Measurements from ENCODE around the gene CFAP410. TPM values are rescaled to one million over a fixed set of nuclear protein-coding genes. Genes with fewer than 3 reads are reported as not detected.

CFAP410 gene
- total and polyA plus RNA-seq, 2 donors (not counting 1 experiment from before 2014, with no cell fraction given) = 69.2 to 98.8 TPM

GRCh38 chr21:44318489-44319285, 20.5 kb downstream of the CFAP410 start:
- no peaks in the 10 kb centered on the region for H3K79me2 ChIP-seq (ENCODE audit: control insufficient read depth, insufficient read depth, low read length)
- H3K27ac ChIP-seq (ENCODE audit: low read length in 2 of 2) = no peak overlapping the region
- H4K20me1 ChIP-seq (ENCODE audit: control insufficient read depth, insufficient read depth, low read length, poor library complexity, severe bottlenecking) = peaks cover 65% of the 10 kb centered on the region
- ATAC-seq (ENCODE audit: low read depth) (no peak), DNase-seq (no peak)
- H3K27ac Mint-ChIP-seq = no peak overlapping the region
- no peak overlapping the region for H3K9ac ChIP-seq (ENCODE audit: low read length)
- H3K36me3 ChIP-seq (replicated peaks in 1 of 2; ENCODE audit: control extremely low read depth in 1 of 2, control insufficient read depth in 1 of 2, extremely low read depth in 1 of 2, insufficient read depth in 2 of 2, low read length in 1 of 2) = peaks cover 0 to 82% of the 10 kb centered on the region in 2 experiments
- no peak overlapping the region for H3K4me3 Mint-ChIP-seq
- 96% methylated on average over 25 of the region's 25 CpGs for WGBS (ENCODE audit: insufficient coverage)
- intact Hi-C loops (cut with micrococcal nuclease) = no loop called here
- no peaks in the 10 kb centered on the region for H3K27me3 Mint-ChIP-seq
- TF ChIP-seq CTCF (IDR thresholded peaks at IDR 0.05) = no peak
- TF ChIP-seq EZH2 (IDR thresholded peaks at IDR 0.05; ENCODE audit: borderline replicate concordance, insufficient read depth, low read depth, low read length, poor library complexity, severe bottlenecking) = no peak
- H3K9me3 ChIP-seq (ENCODE audit: control extremely low read depth in 1 of 3, control insufficient read depth in 2 of 3, insufficient read depth in 1 of 3, low read length in 2 of 3) = no peaks in the 10 kb centered on the region
- H2AFZ ChIP-seq (ENCODE audit: insufficient read depth, low read depth, low read length, poor library complexity, severe bottlenecking) = no peak overlapping the region
- POLR2A ChIA-PET = no interaction called here
- no peaks in the 10 kb centered on the region for H3K4me1 Mint-ChIP-seq
- H3K4me1 ChIP-seq (ENCODE audit: control insufficient read depth in 2 of 2, insufficient read depth in 2 of 2, low read length in 2 of 2) = no peaks in the 10 kb centered on the region
- no peak overlapping the region for H3K4me3 ChIP-seq (ENCODE audit: control extremely low read depth in 1 of 5, extremely low read depth in 1 of 5, insufficient read depth in 1 of 5, low read depth in 2 of 5, low read length in 4 of 5)
- CTCF ChIA-PET = no interaction called here
- H3K27me3 ChIP-seq (replicated peaks in 1 of 4; ENCODE audit: control extremely low read depth in 1 of 4, control insufficient read depth in 3 of 4, insufficient read depth in 4 of 4, low read length in 3 of 4) = no peaks in the 10 kb centered on the region
- no peaks in the 10 kb centered on the region for H3K9me3 Mint-ChIP-seq (ENCODE audit: insufficient read depth)
- H3K4me2 ChIP-seq (replicated peaks; ENCODE audit: low read depth, low read length, poor library complexity, severe bottlenecking) = no peak overlapping the region

GRCh38 chr21:44317871-44318270, 21.3 kb downstream of the CFAP410 start:
- no peak overlapping the region for H3K4me3 Mint-ChIP-seq

More at GRCh38 chr21:44317871-44318270, 21.3 kb downstream of the CFAP410 start:
- Histone ChIP-seq H3K4me3 (ENCODE audit: control extremely low read depth in 1 of 5, extremely low read depth in 1 of 5, insufficient read depth in 1 of 5, low read depth in 2 of 5, low read length in 4 of 5) (no peak overlapping the region), H3K79me2 (ENCODE audit: control insufficient read depth, insufficient read depth, low read length) (peaks cover under 1% of the 10 kb centered on the region), H3K27me3 (replicated peaks in 1 of 4; ENCODE audit: control extremely low read depth in 1 of 4, control insufficient read depth in 3 of 4, insufficient read depth in 4 of 4, low read length in 3 of 4) (no peaks in the 10 kb centered on the region), H3K27ac (ENCODE audit: low read length in 2 of 2) (no peak overlapping the region), H2AFZ (ENCODE audit: insufficient read depth, low read depth, low read length, poor library complexity, severe bottlenecking) (no peak overlapping the region), H3K9me3 (ENCODE audit: control extremely low read depth in 1 of 3, control insufficient read depth in 2 of 3, insufficient read depth in 1 of 3, low read length in 2 of 3) (no peaks in the 10 kb centered on the region), H3K4me1 (ENCODE audit: control insufficient read depth in 2 of 2, insufficient read depth in 2 of 2, low read length in 2 of 2) (no peaks in the 10 kb centered on the region), H3K36me3 (replicated peaks in 1 of 2; ENCODE audit: control extremely low read depth in 1 of 2, control insufficient read depth in 1 of 2, extremely low read depth in 1 of 2, insufficient read depth in 2 of 2, low read length in 1 of 2) (peaks cover 0 to 82% of the 10 kb centered on the region in 2 experiments), H4K20me1 (ENCODE audit: control insufficient read depth, insufficient read depth, low read length, poor library complexity, severe bottlenecking) (peaks cover 73% of the 10 kb centered on the region), H3K9ac (ENCODE audit: low read length) (no peak overlapping the region), H3K4me2 (replicated peaks; ENCODE audit: low read depth, low read length, poor library complexity, severe bottlenecking) (no peak overlapping the region)
- no peaks in the 10 kb centered on the region for H3K4me1 Mint-ChIP-seq
- ATAC-seq (ENCODE audit: low read depth) = no peak
- DNase-seq = no peak
- POLR2A ChIA-PET = no interaction called here
- TF ChIP-seq CTCF (IDR thresholded peaks at IDR 0.05) (no peak), EZH2 (IDR thresholded peaks at IDR 0.05; ENCODE audit: borderline replicate concordance, insufficient read depth, low read depth, low read length, poor library complexity, severe bottlenecking) (no peak)
- 94% methylated on average over 22 of the region's 22 CpGs for WGBS (ENCODE audit: insufficient coverage)
- intact Hi-C loops (cut with micrococcal nuclease) = no loop called here
- H3K27me3 Mint-ChIP-seq = no peaks in the 10 kb centered on the region
- no peak overlapping the region for H3K27ac Mint-ChIP-seq
- CTCF ChIA-PET = no interaction called here
- H3K9me3 Mint-ChIP-seq (ENCODE audit: insufficient read depth) = no peaks in the 10 kb centered on the region

Data from B cell (primary cell).